Activated CD4-positive, alpha-beta T cell treated with anti-CD3 and anti-CD28 coated beads for 36 hours (primary cell): ENCODE measurements around the gene PHC1. TPM values are rescaled to one million over a fixed set of nuclear protein-coding genes. Genes with fewer than 3 reads are reported as not detected.

Experiments
- ATAC-seq: fragments of 200-7000 bp; cut with Tn5 transposase; one replicate; pipeline ENCODE4 v1.10.0; 2021; ENCODE audit warnings: mild to moderate bottlenecking, moderate library complexity
- CTCF ChIA-PET: fragments of 350-600 bp; sonication (Branson Sonifier 250); formaldehyde crosslinking; loops from one replicate; lab custom pipeline; 2021; ENCODE audit warnings: antibody characterized with exemption; lab: Charles Lee
- POLR2A ChIA-PET: fragments of 350-600 bp; sonication (Branson Sonifier 250); formaldehyde crosslinking; loops from one replicate; lab custom pipeline; 2021; ENCODE audit warnings: antibody characterized with exemption, inconsistent platforms; lab: Charles Lee
- DNase-seq: peaks from one replicate; pipeline ENCODE4 v3.0.0-alpha.2; 2020
- H3K27ac Mint-ChIP-seq: one replicate; pipeline ENCODE4 v1.8.0; 2021; ENCODE audit warnings: mixed read lengths
- H3K27me3 Mint-ChIP-seq: one replicate; pipeline ENCODE4 v1.8.0; 2021; ENCODE audit warnings: mixed read lengths
- H3K36me3 Mint-ChIP-seq: one replicate; pipeline ENCODE4 v1.8.0; 2021; ENCODE audit warnings: low read depth, mixed read lengths
- H3K4me1 Mint-ChIP-seq: one replicate; pipeline ENCODE4 v1.8.0; 2021; ENCODE audit warnings: mixed read lengths
- H3K4me3 Mint-ChIP-seq: one replicate; pipeline ENCODE4 v1.8.0; 2021; ENCODE audit warnings: mild to moderate bottlenecking, moderate library complexity, mixed read lengths
- H3K9me3 Mint-ChIP-seq: one replicate; pipeline ENCODE4 v1.8.0; 2021; ENCODE audit warnings: low read depth, mixed read lengths
- intact Hi-C, 2 experiments: fragments of 100-400 bp; cut with DNase I in 1 of 2; cut with micrococcal nuclease in 1 of 2; formaldehyde crosslinking; loops; one replicate each; pipeline versions ENCODE4 v1.14.2 to v1.15.1; 2022 to 2024; cut with DNase I, micrococcal nuclease
- total RNA-seq, 2 experiments: library from RNA; stranded (reverse); gene quantifications; one replicate each; pipeline ENCODE4 v1.2.3, GENCODE V29; 2021

Gene PHC1
- total RNA-seq, 2 experiments from 2014 or later, result 17.1 to 21.9 TPM

- DNase-seq (peak; percentile 96), ATAC-seq (peak; percentile 85)
- H3K27ac Mint-ChIP-seq, result peak within 1 kb of the TSS; percentile 97
- no peaks in the 10 kb centered on the region for H3K27me3 Mint-ChIP-seq
- CTCF ChIA-PET, result interaction anchor here (0.6 to 10.4 kb wide), 20 partner anchors 9 to 301 kb away, joined by 3 to 117 read pairs (median 4); partner anchors contain the start of gene PHC1
- POLR2A ChIA-PET, result interaction anchor here (0.9 to 1.4 kb wide), 5 partner anchors 78 to 252 kb away, joined by 3 to 7 read pairs (median 4); partner anchors contain the start of gene RIMKLB
- H3K4me1 Mint-ChIP-seq, result peaks cover 57% of the 10 kb centered on the region
- peaks cover 31% of the 10 kb centered on the region for H3K36me3 Mint-ChIP-seq
- intact Hi-C loops, result loop anchor here (1.0 to 10.0 kb wide), 12 partner anchors 34 to 867 kb away; partner anchors contain the start of genes CLEC2D (in 1 of the 2), KLRG1 (in 1 of the 2), NECAP1 (in 1 of the 2) and PHC1 (in 1 of the 2)
- H3K4me3 Mint-ChIP-seq, result peak within 1 kb of the TSS; percentile 89
- H3K9me3 Mint-ChIP-seq, result peaks cover 8% of the 10 kb centered on the region
Measured at GRCh38 chr12:8949342-8950220, 35.3 kb downstream of the PHC1 start, which contains the start of gene M6PR. M6PR (minus strand) TSS chr12:8949645; CDS start chr12:8946404, 3,241 bp downstream.

- CTCF ChIA-PET, result interaction anchor here (0.6 to 10.4 kb wide), 18 partner anchors 8 to 293 kb away, joined by 3 to 117 read pairs (median 4); partner anchors contain the start of gene PHC1
- peaks cover 59% of the 10 kb centered on the region for H3K4me1 Mint-ChIP-seq
- H3K9me3 Mint-ChIP-seq, result peaks cover 8% of the 10 kb centered on the region
- POLR2A ChIA-PET, result interaction anchor here (0.8 to 1.4 kb wide), 6 partner anchors 60 to 253 kb away, joined by 3 to 7 read pairs (median 4); partner anchors contain the start of gene RIMKLB
- intact Hi-C loops, result loop anchor here (1.0 to 5.0 kb wide), 8 partner anchors 39 to 868 kb away; partner anchors contain the start of genes CLEC2D (in 1 of the 2), KLRG1 (in 1 of the 2) and NECAP1 (in 1 of the 2)
- no peaks in the 10 kb centered on the region for H3K27me3 Mint-ChIP-seq
- ATAC-seq (peak; percentile 15), DNase-seq (no peak)
- peaks cover 27% of the 10 kb centered on the region for H3K36me3 Mint-ChIP-seq
- peak overlapping the region; percentile 89 for H3K4me3 Mint-ChIP-seq
- peak overlapping the region; percentile 97 for H3K27ac Mint-ChIP-seq
Measured at GRCh38 chr12:8950221-8950527, 35.9 kb downstream of the PHC1 start.

- Mint-ChIP-seq H3K4me3 (peak overlapping the region; percentile 89), H3K27ac (peak overlapping the region; percentile 97), H3K9me3 (peaks cover 8% of the 10 kb centered on the region), H3K36me3 (peaks cover 25% of the 10 kb centered on the region), H3K4me1 (peaks cover 63% of the 10 kb centered on the region), H3K27me3 (no peaks in the 10 kb centered on the region)
- ChIA-PET POLR2A (interaction anchor here (0.6 to 0.8 kb wide), 2 partner anchors 40 to 59 kb away, joined by 3 read pairs; no protein-coding TSS in a partner anchor), CTCF (interaction anchor here (0.6 to 10.4 kb wide), 10 partner anchors 11 to 113 kb away, joined by 3 to 117 read pairs (median 8); no protein-coding TSS in a partner anchor)
- no peak for ATAC-seq
- no peak for DNase-seq
- intact Hi-C loops, result loop anchor here (1.0 to 5.0 kb wide), 9 partner anchors 38 to 869 kb away; partner anchors contain the start of genes CLEC2D (in 1 of the 2), KLRG1 (in 1 of the 2) and NECAP1 (in 1 of the 2)
Measured at GRCh38 chr12:8950702-8951478, 36.6 kb downstream of the PHC1 start.

GRCh38 chr12:8951744-8952143 lies 37.4 kb downstream of the PHC1 start:
- Mint-ChIP-seq H3K4me3 (peak overlapping the region; percentile 89), H3K9me3 (peaks cover 8% of the 10 kb centered on the region), H3K27ac (peak overlapping the region; percentile 52), H3K36me3 (peaks cover 26% of the 10 kb centered on the region), H3K4me1 (peaks cover 61% of the 10 kb centered on the region), H3K27me3 (no peaks in the 10 kb centered on the region)
- ATAC-seq (no peak), DNase-seq (peak; percentile 30)
- CTCF ChIA-PET, result interaction anchor here (0.9 to 10.4 kb wide), 7 partner anchors 10 to 97 kb away, joined by 3 to 117 read pairs (median 17); no protein-coding TSS in a partner anchor
- POLR2A ChIA-PET, result interaction anchor here (0.6 kb wide), 1 partner anchor 39 kb away, joined by 3 read pairs; no protein-coding TSS in a partner anchor
- intact Hi-C loops, result loop anchor here (1.0 to 5.0 kb wide), 6 partner anchors 37 to 869 kb away; partner anchors contain the start of genes CLEC2D (in 1 of the 2), KLRG1 (in 1 of the 2) and NECAP1 (in 1 of the 2)

- ChIA-PET CTCF (interaction anchor here (1.0 to 1.7 kb wide), 2 partner anchors 85 kb away, joined by 4 to 5 read pairs; no protein-coding TSS in a partner anchor), POLR2A (interaction anchor here (0.6 kb wide), 1 partner anchor 7 kb away, joined by 6 read pairs; no protein-coding TSS in a partner anchor)
- intact Hi-C loops, result loop anchor here in 1 of 2 experiments (5.0 kb wide), 2 partner anchors 713 to 872 kb away; partner anchors contain the start of genes CLEC2D and NECAP1
- Mint-ChIP-seq H3K27ac (peak overlapping the region; percentile 74), H3K4me3 (peak overlapping the region; percentile 31), H3K9me3 (peaks cover 13% of the 10 kb centered on the region), H3K36me3 (peaks cover 28% of the 10 kb centered on the region), H3K4me1 (peaks cover 63% of the 10 kb centered on the region), H3K27me3 (no peaks in the 10 kb centered on the region)
- DNase-seq, result peak; percentile 41
- no peak for ATAC-seq
Measured at GRCh38 chr12:8953773-8954402, 39.6 kb downstream of the PHC1 start.

- H3K9me3 Mint-ChIP-seq, result peaks cover 13% of the 10 kb centered on the region
- peaks cover 83% of the 10 kb centered on the region for H3K4me1 Mint-ChIP-seq
- H3K27ac Mint-ChIP-seq, result no peak overlapping the region
- H3K27me3 Mint-ChIP-seq, result no peaks in the 10 kb centered on the region
- ATAC-seq (no peak), DNase-seq (no peak)
- ChIA-PET POLR2A (no interaction called here), CTCF (interaction anchor here (0.6 kb wide), 1 partner anchor 82 kb away, joined by 3 read pairs; no protein-coding TSS in a partner anchor)
- intact Hi-C loops, result no loop called here
- no peak overlapping the region for H3K4me3 Mint-ChIP-seq
- peaks cover 26% of the 10 kb centered on the region for H3K36me3 Mint-ChIP-seq
Measured at GRCh38 chr12:8956073-8956472, 41.8 kb downstream of the PHC1 start.

- DNase-seq, result no peak
- no peak for ATAC-seq
- Mint-ChIP-seq H3K4me3 (peak overlapping the region; percentile 18), H3K27me3 (no peaks in the 10 kb centered on the region), H3K9me3 (peaks cover 13% of the 10 kb centered on the region), H3K36me3 (peaks cover 26% of the 10 kb centered on the region), H3K4me1 (peaks cover 78% of the 10 kb centered on the region), H3K27ac (peak overlapping the region; percentile 28)
- ChIA-PET POLR2A (no interaction called here), CTCF (interaction anchor here (0.6 kb wide), 1 partner anchor 66 kb away, joined by 3 read pairs; no protein-coding TSS in a partner anchor)
- intact Hi-C loops, result no loop called here
Measured at GRCh38 chr12:8956772-8957171, 42.5 kb downstream of the PHC1 start.

GRCh38 chr12:8957561-8957960 lies 43.3 kb downstream of the PHC1 start:
- H3K27me3 Mint-ChIP-seq, result no peaks in the 10 kb centered on the region
- POLR2A ChIA-PET, result no interaction called here
- peaks cover 75% of the 10 kb centered on the region for H3K4me1 Mint-ChIP-seq
- DNase-seq (no peak), ATAC-seq (no peak)
- no peak overlapping the region for H3K4me3 Mint-ChIP-seq
- peaks cover 12% of the 10 kb centered on the region for H3K9me3 Mint-ChIP-seq
- H3K27ac Mint-ChIP-seq, result peak overlapping the region; percentile 28
- H3K36me3 Mint-ChIP-seq, result peaks cover 28% of the 10 kb centered on the region
- CTCF ChIA-PET, result interaction anchor here (1.2 to 1.5 kb wide), 3 partner anchors 8 to 77 kb away, joined by 3 to 5 read pairs (median 4); partner anchors contain the start of gene M6PR
- intact Hi-C loops, result no loop called here

GRCh38 chr12:8958066-8958465 lies 43.8 kb downstream of the PHC1 start:
- Mint-ChIP-seq H3K9me3 (peaks cover 7% of the 10 kb centered on the region), H3K36me3 (peaks cover 23% of the 10 kb centered on the region), H3K4me1 (peaks cover 70% of the 10 kb centered on the region), H3K27me3 (no peaks in the 10 kb centered on the region), H3K27ac (no peak overlapping the region), H3K4me3 (no peak overlapping the region)
- ChIA-PET POLR2A (no interaction called here), CTCF (interaction anchor here (1.2 to 1.5 kb wide), 4 partner anchors 8 to 81 kb away, joined by 3 to 6 read pairs (median 4); partner anchors contain the start of gene M6PR)
- DNase-seq (no peak), ATAC-seq (no peak)
- intact Hi-C loops, result no loop called here

GRCh38 chr12:8960176-8960575 lies 45.9 kb downstream of the PHC1 start:
- peak overlapping the region; percentile 23 for H3K27ac Mint-ChIP-seq
- no peaks in the 10 kb centered on the region for H3K27me3 Mint-ChIP-seq
- peaks cover 61% of the 10 kb centered on the region for H3K4me1 Mint-ChIP-seq
- intact Hi-C loops, result no loop called here
- POLR2A ChIA-PET, result no interaction called here
- peaks cover 19% of the 10 kb centered on the region for H3K36me3 Mint-ChIP-seq
- no peak overlapping the region for H3K4me3 Mint-ChIP-seq
- CTCF ChIA-PET, result interaction anchor here (0.6 to 4.0 kb wide), 5 partner anchors 9 to 108 kb away, joined by 3 to 20 read pairs (median 6); partner anchors contain the start of gene M6PR
- DNase-seq (no peak), ATAC-seq (peak; percentile 82)
- peaks cover 10% of the 10 kb centered on the region for H3K9me3 Mint-ChIP-seq
